Posterior vena cava (tissue), 2 donors: ENCODE measurements around the gene GRID2. TPM values are rescaled to one million over a fixed set of nuclear protein-coding genes. Genes with fewer than 3 reads are reported as not detected.
"Not testable (repeated sequence)": the region's sequence is repeated elsewhere in the genome, so short reads cannot be mapped to it uniquely, and the experiment has no call there.

Experiments
- DNase-seq: peaks from one replicate; pipeline ENCODE4 v3.0.0-alpha.2; 2020; ENCODE audit warnings: low spot score
- intact Hi-C, 2 donors: fragments of 100-400 bp; cut with DNase I; formaldehyde crosslinking; loops; one replicate each; pipeline versions ENCODE4 v1.14.1 to v1.14.2; 2022 to 2023
- total RNA-seq, 2 donors: library from RNA; stranded (reverse); fragmentation: NEBNext Ultra II Directional; extraction: Animal tissue kit (Norgen Biotek cat#: 25700); gene quantifications; one replicate each; pipeline ENCODE4 v1.2.1, GENCODE V29; 2021
- donor health status: DM: yes; HTN: yes; CAD: no.
- donor health status: DM: yes; HTN: yes; CAD: no.

The GRID2 gene
- total RNA-seq, 2 donors from 2014 or later, result 0.38 TPM; not detected in 1

- intact Hi-C loops, result no loop called here
Measured at GRCh38 chr4:93217431-93217830, 913.7 kb downstream of the GRID2 start.

GRCh38 chr4:93221771-93222170 lies 918.0 kb downstream of the GRID2 start:
- no peak for DNase-seq
- intact Hi-C loops, result no loop called here

More at GRCh38 chr4:93217431-93217830, 913.7 kb downstream of the GRID2 start:
- no peak for DNase-seq

GRCh38 chr4:93228021-93228420 lies 924.3 kb downstream of the GRID2 start:
- intact Hi-C loops, result no loop called here
- DNase-seq, result no peak

GRCh38 chr4:93232883-93233282 lies 929.1 kb downstream of the GRID2 start:
- no peak for DNase-seq
- intact Hi-C loops, result no loop called here

GRCh38 chr4:93237521-93237920 lies 933.8 kb downstream of the GRID2 start:
- no peak for DNase-seq
- intact Hi-C loops, result no loop called here

GRCh38 chr4:93243262-93243661 lies 939.5 kb downstream of the GRID2 start:
- intact Hi-C loops, result no loop called here
- no peak for DNase-seq

- DNase-seq, result no peak
Measured at GRCh38 chr4:93261207-93261606, 957.4 kb downstream of the GRID2 start.

GRCh38 chr4:93263166-93263565 lies 959.4 kb downstream of the GRID2 start:
- intact Hi-C loops, result no loop called here
- no peak for DNase-seq

More at GRCh38 chr4:93261207-93261606, 957.4 kb downstream of the GRID2 start:
- intact Hi-C loops, result no loop called here

GRCh38 chr4:93267747-93268146 lies 964.0 kb downstream of the GRID2 start:
- peak; percentile 40 for DNase-seq
- intact Hi-C loops, result no loop called here

- DNase-seq, result no peak
- intact Hi-C loops, result no loop called here
Measured at GRCh38 chr4:93285346-93285745, 981.6 kb downstream of the GRID2 start.

- intact Hi-C loops, result no loop called here
- DNase-seq, result no peak
Measured at GRCh38 chr4:93289241-93289640, 985.5 kb downstream of the GRID2 start.

GRCh38 chr4:93289831-93290230 lies 986.1 kb downstream of the GRID2 start:
- DNase-seq, result no peak
- intact Hi-C loops, result no loop called here

- intact Hi-C loops, result no loop called here
- DNase-seq, result no peak
Measured at GRCh38 chr4:93299118-93299517, 995.4 kb downstream of the GRID2 start.

GRCh38 chr4:93300780-93301555 lies 997.2 kb downstream of the GRID2 start:
- intact Hi-C loops, DNase-seq: not testable (repeated sequence)

GRCh38 chr4:93302310-93302709 lies 998.5 kb downstream of the GRID2 start:
- intact Hi-C loops, result no loop called here
- no peak for DNase-seq

GRCh38 chr4:93303440-93303839 lies 999.7 kb downstream of the GRID2 start:
- no peak for DNase-seq
- intact Hi-C loops, result no loop called here

GRCh38 chr4:93312299-93312698 lies 1008.5 kb downstream of the GRID2 start:
- DNase-seq, result no peak
- intact Hi-C loops, result no loop called here

GRCh38 chr4:93313197-93313596 lies 1009.4 kb downstream of the GRID2 start:
- no peak for DNase-seq
- intact Hi-C loops, result no loop called here

GRCh38 chr4:93317057-93317456 lies 1013.3 kb downstream of the GRID2 start:
- no peak for DNase-seq

GRCh38 chr4:93317561-93317960 lies 1013.8 kb downstream of the GRID2 start:
- intact Hi-C loops, result no loop called here
- DNase-seq, result no peak

More at GRCh38 chr4:93317057-93317456, 1013.3 kb downstream of the GRID2 start:
- intact Hi-C loops, result no loop called here

- no peak for DNase-seq
- intact Hi-C loops, result no loop called here
Measured at GRCh38 chr4:93319041-93319440, 1015.3 kb downstream of the GRID2 start.
